PFSK-1 (cell line): ENCODE results near the gene MED20.

Experiments used
- FOXP2 ChIP-seq: optimal IDR thresholded peaks from 2 replicates; pipeline ENCODE3; 2011; ENCODE audit warnings: borderline replicate concordance, control low read depth, inconsistent platforms; ENCODE audit not compliant: insufficient read depth; ENCODE audit errors: extremely low read length, extremely low read depth
- POLR2AphosphoS5 ChIP-seq: IDR thresholded peaks from 2 replicates; pipeline ENCODE4 v1.6.1; 2012; ENCODE audit warnings: low read depth, mild to moderate bottlenecking, control low read depth, low read length, moderate library complexity
- REST ChIP-seq, 2 experiments: IDR thresholded peaks; 2 replicates each; pipeline versions ENCODE4 v1.6.1 to v1.8.0; 2011 to 2012; ENCODE audit warnings: low read depth in 2 of 2, low read length in 2 of 2, control low read depth in 1 of 2, inconsistent platforms in 1 of 2, mild to moderate bottlenecking in 1 of 2, moderate library complexity in 1 of 2; ENCODE audit not compliant: insufficient read depth in 1 of 2
- SIN3A ChIP-seq: IDR thresholded peaks from 2 replicates; pipeline ENCODE4 v1.6.1; 2012; ENCODE audit warnings: mild to moderate bottlenecking, low read length, moderate library complexity, borderline replicate concordance; ENCODE audit not compliant: insufficient read depth
- TAF1 ChIP-seq: IDR thresholded peaks from 2 replicates; pipeline ENCODE4 v1.6.1; 2012; ENCODE audit warnings: low read length, control low read depth, borderline replicate concordance; ENCODE audit not compliant: insufficient read depth

MED20 gene

GRCh38 chr6:41937472-41937860 is 16.5 kb upstream of the MED20 start:
- TF ChIP-seq REST (IDR thresholded peaks at IDR 0.05; ENCODE audit: insufficient read depth in 1 of 2, low read depth in 2 of 2, low read length in 2 of 2) (no peak), SIN3A (no peak), FOXP2 (no peak), POLR2AphosphoS5 (no peak), TAF1 (no peak)

GRCh38 chr6:41936073-41936837 is 15.3 kb upstream of the MED20 start:
- TF ChIP-seq REST (IDR thresholded peaks at IDR 0.05; ENCODE audit: insufficient read depth in 1 of 2, low read depth in 2 of 2, low read length in 2 of 2): no peak
- TF ChIP-seq TAF1: no peak
- 0 out of 2 replicates have a peak, but pooled peaks have one; percentile 15 for TF ChIP-seq POLR2AphosphoS5
- no peak for TF ChIP-seq FOXP2
- TF ChIP-seq SIN3A: no peak

- no peak for TF ChIP-seq TAF1
- TF ChIP-seq REST (IDR thresholded peaks at IDR 0.05; ENCODE audit: insufficient read depth in 1 of 2, low read depth in 2 of 2, low read length in 2 of 2): no peak
- no peak for TF ChIP-seq SIN3A
- TF ChIP-seq POLR2AphosphoS5: no peak
- TF ChIP-seq FOXP2: no peak
Measured at GRCh38 chr6:41935685-41936072, 14.7 kb upstream of the MED20 start.

GRCh38 chr6:41935193-41935574 is 14.2 kb upstream of the MED20 start:
- no peak for TF ChIP-seq SIN3A
- TF ChIP-seq POLR2AphosphoS5: no peak
- TF ChIP-seq TAF1: no peak
- no peak for TF ChIP-seq FOXP2
- no peak for TF ChIP-seq REST (IDR thresholded peaks at IDR 0.05; ENCODE audit: insufficient read depth in 1 of 2, low read depth in 2 of 2, low read length in 2 of 2)
